GM19023 (cell line): ENCODE results near the gene OR2H1.
"Not testable (repeated sequence)": the region's sequence is repeated elsewhere in the genome, so short reads cannot be mapped to it uniquely, and the experiment has no call there.

Experiments used
- ATAC-seq: cut with Tn5 transposase; IDR thresholded peaks from one replicate; pipeline ENCODE4 v1.9.1; 2021; ENCODE audit warnings: mild to moderate bottlenecking, moderate library complexity; ENCODE audit not compliant: unreplicated experiment

The OR2H1 gene

DNA sequence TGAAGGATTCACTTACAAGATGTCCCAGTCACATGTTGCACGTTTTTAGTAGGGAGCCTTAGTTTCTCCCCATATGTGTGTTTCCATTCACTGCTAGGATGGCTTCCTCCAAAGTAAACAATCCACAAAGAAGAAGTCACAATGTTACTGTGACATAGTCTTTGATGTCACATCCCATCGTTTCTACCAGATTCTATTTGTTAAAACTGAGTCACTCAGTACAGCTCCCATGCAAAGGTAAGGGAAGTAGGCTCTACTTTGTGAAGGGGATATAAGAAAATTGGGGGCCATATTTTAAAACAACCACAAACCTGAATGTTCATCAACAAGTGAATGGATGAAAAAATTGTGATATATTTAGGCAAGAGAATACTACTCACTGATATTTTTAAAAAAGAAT, at the start of gene OR2H1, which contains the start of gene OR11A1:
Gene OR2H1 (plus strand): TSS at position 185 of the 400 bp plus-strand sequence. CDS start 4,615 bp downstream, outside the sequence.
Gene OR11A1 (minus strand): TSS at position 101 of the 400 bp plus-strand sequence. CDS start 29,430 bp downstream, outside the sequence.
- ATAC-seq: no peak

DNA sequence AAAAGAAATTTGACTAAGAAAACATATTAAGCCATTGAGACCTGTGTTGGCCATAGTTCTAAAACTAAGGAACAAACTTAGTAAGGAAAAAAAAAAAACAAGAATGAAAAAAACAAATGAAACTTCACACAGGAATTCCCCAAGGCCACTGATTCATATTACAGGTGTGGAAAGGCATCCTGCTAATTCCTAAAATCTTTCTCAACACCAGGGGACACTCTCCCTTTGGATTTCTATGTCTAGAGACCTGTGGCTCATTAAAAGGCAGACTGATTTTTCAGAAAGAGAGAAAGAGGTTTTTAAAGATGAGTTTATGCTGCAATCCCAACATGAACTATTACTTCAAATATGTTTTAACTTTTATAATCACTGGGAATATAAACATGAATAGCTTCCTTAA, 42.4 kb upstream of the OR2H1 start, which contains the start of gene OR12D1:
Gene OR12D1 (plus strand): TSS at position 341 of the 400 bp plus-strand sequence.
- no peak for ATAC-seq

DNA sequence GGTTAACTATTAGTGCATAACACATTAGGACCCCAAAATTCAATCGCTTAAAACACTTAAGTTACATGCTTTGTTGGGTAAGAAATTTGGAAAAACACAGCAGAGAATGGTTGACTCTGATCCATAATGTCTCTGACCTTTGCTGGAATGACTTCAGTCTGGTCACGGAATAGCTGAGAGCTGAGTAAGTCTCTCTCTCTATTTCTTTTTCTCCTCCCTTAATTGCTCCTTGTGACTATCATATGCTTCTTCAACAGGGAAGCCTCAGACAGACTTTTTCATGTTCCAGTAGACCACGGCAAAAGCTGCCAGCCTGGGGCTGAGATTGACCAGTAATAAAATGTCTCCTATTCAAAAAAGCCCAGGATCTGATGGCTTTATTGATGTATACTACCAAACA, 37.4 kb upstream of the OR2H1 start:
- ATAC-seq: no peak

DNA sequence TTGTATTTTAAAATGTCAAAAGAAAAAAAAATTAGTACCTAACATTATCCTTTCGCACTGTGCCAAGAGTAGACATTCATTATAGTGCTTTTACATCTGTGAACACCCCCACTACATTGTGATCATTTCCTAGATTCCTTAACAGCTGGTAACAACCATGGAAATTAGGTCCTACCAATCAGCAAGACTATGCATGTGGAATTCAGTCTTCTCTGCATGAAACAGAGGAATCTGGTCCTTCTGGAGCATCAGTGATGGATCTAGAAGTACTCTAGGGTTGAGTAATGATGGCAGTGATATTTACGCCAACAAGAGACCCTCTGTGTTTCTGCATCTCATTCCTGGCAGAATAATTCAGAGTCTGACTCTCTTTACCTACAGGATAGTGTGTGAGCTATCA, 32.8 kb upstream of the OR2H1 start:
- no peak for ATAC-seq

DNA sequence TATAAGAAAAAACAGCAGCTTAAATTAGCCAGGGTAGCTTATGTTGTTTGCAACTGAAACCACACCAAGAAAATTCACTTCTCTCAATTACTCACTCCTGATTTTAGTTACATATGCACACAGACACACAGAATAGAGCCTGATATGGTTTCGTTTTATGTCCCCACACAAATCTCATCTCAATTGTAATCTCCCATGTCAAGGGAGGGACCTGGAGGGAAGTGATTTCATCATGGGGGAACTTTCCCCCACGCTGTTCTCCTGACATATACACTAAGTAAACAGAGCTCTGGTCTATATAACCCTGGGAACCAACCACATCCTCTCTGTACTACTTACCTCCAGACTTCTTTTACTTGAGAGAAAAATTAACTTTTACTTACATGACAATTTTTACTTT, 32.4 kb upstream of the OR2H1 start:
- ATAC-seq: no peak

DNA sequence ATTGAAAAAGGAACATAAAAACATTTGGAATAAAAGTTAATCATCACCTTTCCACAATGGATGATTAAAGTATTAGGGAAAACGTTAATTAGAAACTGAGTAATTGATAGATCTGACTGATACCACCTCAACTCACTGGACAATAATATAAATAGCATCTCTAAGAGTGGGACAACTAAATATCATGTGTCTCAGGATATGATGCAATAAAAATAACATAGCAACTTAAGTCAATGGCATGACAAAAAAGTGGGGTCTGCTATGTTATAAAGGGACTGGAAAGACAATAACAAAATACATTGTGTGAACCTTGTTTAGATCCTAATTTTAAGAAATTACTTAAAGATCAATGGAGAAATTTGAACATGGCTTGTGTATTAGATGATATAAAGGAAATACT, 31.9 kb upstream of the OR2H1 start:
- no peak for ATAC-seq

DNA sequence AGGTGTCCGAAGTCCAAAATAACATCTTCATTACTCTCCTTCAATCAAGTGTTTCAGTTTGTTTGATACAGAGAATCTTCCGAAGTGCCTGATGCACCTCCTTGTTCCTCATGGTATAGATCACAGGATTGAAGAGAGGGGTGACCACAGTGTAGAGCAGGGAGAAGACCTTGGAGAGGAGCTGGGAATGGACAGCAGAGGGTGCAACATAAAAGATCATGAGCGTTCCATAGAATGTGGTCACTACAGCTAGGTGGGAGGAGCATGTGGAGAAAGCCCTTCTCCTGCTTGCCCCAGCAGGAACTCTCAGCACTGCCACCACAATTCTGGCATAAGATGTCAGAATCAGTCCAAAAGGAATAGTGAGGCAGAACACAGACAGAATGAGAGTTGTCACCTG, 30.3 kb upstream of the OR2H1 start:
- no peak for ATAC-seq

DNA sequence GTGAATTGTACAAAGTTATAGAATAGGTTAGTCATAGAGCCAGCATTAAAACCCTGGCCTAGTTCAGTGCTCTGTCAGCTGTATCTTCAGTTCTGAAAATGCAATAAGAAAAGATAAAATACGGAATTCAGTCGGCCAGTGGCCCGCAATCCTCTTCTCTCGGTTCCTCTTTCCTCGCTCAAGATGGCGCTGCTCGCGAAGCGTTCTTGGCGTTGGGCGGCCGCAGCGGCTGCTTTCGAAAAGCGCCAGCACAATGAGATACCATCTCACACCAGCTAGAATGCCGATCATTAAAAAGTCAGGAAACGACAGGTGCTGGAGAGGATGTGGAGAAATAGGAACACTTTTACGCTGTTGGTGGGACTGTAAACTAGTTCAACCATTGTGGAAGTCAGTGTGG, 20.2 kb upstream of the OR2H1 start:
- ATAC-seq: not testable (repeated sequence)

DNA sequence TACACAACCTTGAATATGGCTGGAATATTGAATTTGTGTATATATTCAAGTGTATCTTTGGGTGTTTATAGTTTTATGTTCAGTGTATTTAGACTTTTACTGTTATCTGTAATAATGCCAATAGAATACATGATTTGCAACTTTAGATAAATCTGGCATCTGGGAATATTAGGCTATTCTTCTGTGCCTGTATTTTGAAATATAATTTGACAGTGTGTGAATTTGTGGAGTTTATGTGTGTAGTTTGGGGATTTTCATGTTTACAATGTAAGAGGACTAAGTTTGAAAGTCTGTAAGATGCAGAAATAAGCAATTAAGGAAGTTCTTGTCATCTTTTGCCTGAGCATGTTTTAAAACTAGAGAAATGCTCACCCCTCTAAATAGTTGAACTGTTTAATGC, 17.9 kb upstream of the OR2H1 start, which contains the start of gene OR10C1:
Gene OR10C1 (plus strand): TSS at position 301 of the 400 bp plus-strand sequence. CDS start 710 bp downstream, outside the sequence.
- no peak for ATAC-seq

DNA sequence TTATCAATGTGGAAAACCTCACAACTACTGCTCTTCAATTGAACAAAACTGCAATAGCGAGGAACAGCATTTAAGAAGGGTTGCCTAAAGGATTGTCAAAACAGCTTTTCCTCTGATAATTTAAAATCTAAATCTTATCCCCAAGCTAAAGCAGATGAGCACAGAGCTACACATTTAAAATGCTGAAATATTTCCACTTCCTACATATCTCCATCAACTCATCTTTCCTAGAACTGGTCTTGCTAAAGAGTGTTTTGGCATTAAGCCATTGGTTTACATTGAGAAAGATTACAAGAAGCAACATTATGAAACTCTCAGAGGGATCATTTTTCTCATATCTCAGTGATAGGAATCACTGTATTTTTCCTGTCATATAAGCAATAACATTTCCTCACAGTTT, 14.2 kb upstream of the OR2H1 start:
- ATAC-seq: no peak

DNA sequence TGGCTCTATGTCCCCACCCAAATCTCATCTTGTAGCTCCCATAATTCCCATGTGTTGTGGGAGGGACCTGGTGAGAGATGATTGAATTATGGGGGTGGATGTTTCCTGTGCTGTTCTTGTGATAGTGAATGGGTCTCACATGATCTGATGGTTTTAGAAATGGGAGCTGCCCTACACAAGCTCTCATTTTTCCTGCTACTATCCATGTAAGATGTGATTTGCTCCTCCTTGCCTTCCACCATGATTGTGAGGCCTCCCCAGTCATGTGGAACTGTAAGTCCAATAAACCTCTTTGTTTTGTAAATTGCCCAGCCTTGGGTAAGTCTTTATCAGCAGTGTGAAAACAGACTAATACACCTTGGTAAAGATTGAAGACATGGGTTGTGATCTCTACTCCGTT, 12.9 kb upstream of the OR2H1 start:
- ATAC-seq: not testable (repeated sequence)

DNA sequence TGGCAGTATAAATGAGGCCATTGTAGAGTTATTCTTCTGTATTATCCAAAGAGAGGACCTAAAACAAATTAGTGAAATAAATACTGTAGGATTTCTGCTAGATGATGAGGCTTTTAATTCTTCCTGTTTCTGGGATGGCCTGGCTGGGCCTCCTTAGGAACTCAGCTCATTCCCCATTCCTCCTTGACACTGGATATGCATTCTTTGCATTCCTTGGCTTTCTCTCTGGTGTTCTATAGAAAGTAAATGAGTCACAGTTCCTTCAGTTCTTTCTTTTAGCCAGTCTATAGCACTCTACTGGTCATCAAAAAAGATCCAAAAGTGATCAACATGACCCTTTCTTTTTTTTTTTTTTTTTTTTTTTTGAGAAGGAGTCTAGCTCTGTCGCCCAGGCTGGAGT, 9.3 kb upstream of the OR2H1 start:
- no peak for ATAC-seq

DNA sequence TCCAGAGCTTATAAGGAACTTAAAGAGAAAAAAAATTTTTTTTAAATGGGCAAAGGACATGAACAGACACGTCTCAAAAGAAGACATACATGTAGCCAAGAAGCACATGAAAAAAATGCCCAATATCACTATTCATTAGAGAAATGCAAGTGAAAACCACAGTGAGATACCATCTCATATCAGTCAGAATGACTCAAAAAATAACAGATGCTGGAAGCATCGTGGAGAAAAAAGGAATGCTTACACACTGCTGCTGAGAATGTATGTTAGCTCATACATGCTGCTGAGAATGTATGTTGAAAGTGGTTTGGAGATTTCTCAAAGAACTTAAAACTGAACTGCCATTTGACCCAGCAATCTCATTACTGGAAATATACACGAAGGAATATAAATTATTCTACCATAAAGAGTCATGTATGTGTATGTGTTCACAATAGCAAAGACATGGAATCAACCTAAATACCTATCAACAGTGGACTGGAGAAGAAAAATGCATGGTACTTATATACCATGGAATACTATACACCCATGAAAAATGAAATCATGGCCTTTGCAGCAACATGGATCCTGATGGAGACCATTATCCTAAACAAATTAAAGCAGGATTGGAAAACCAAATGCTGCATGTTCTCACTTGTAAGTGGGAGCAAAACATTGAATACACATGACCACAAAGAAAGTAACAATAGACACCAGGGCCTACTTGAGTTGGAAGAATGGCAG, 5.3 kb upstream of the OR2H1 start:
- ATAC-seq: no peak

DNA sequence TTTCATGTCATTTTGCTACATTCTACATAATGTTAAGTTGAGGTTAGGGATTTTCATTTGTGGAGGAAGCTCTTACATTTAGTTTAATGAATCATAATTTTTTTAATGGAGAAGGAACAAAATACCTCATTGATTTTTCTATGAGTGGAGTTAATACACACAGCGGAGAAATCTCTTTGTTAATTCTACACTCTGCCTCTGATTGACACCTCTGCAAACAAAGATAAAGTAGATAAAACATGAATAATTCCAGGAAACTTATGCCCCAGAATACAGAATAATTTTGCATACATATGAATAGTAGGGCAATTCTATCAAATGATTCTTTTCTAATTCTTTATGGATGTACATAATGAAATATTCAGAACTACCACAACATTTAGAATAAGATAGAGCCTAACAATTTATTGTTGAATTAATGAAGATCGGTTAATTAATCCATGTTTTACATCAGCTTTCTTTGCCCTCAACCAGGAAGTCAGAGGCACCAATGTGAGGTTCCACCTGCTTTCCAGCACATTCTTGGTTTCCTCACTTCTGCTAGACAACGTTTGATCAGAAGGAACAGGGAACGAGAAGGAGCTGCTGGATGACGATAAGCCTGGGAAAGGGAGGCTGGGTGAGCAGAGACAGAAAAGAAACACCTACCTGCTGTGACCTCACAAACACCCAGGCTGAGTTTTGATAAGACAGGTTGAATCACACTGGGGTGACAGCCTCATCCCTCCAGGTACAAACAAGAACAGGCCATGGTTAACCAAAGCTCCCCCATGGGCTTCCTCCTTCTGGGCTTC, 4.3 kb downstream of the OR2H1 start:
- no peak for ATAC-seq

DNA sequence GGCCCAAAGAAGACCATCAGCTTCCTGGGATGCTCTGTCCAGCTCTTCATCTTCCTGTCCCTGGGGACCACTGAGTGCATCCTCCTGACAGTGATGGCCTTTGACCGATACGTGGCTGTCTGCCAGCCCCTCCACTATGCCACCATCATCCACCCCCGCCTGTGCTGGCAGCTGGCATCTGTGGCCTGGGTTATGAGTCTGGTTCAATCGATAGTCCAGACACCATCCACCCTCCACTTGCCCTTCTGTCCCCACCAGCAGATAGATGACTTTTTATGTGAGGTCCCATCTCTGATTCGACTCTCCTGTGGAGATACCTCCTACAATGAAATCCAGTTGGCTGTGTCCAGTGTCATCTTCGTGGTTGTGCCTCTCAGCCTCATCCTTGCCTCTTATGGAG, 5.1 kb downstream of the OR2H1 start:
- ATAC-seq: no peak

DNA sequence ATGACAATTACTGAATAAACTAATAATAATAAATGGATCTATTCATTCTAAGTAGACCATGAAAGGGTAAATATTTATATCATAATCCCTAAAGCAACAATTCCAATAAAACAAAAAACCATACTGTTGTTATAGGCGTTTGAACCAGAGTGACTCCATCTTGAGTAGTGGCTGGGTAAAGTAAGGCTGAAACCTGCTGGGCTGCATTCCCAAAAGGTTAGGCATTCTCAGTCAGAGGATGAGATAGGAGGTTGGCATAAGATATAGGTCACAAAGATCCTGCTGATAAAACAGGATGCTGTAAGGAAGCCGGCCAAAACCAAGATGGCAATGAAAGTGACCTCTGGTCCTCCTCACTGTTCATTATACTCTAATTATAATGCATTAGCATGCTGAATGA, 8.3 kb downstream of the OR2H1 start:
- no peak for ATAC-seq

DNA sequence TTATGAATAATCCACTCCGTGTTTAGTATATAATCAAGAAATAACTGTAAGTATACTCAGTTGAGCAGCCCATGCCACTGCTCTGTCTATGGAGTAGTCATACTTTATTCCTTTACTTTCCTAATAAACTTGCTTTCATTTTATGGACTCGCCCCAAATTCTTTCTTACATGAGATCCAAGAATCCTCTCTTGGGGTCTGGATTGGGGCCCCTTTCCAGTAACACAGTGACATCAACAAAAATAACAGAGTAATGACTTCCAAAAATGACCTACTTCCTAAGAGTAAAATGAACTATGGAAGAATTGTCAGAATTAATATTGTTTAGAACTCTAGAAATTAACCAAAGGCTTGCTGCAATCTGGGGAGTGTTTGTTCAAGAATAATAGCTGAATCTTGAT, 8.8 kb downstream of the OR2H1 start:
- no peak for ATAC-seq

DNA sequence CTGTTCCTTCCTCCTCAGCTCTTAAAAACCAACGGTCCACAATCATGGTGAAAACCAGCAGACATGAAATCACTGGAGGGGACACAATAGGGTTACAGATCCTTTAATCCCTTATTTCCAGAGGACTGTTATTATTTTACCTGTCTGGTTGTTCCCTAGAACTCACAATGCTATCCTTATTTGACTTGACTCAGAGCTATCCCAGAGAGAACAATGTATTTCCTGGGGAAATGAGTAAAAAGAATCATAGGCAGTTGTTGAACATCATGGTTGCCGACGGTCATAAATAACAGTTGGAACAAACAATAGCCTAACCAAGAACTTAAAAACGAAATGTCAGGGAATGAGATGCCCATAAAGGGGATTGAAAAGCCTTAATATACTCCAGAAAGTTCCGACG, 9.3 kb downstream of the OR2H1 start:
- no peak for ATAC-seq

DNA sequence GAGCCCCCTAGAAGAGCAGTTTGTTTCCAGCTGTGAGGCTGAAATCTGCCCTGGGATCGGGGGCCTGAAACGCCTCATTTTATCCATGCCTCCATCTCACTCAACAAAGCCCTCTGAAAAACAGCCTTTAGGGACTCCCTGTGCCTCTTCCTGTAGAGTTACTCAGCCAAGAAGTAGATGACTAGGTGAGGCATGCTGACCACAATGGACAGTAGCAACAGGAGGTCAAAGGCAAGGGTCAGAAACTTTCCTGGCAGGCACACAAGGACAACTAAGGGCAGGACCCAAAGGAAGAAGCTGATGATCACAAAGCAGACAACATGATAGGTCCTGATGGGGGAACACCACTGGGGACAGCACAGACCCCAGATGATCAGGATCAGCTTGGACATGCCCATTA, 18.0 kb downstream of the OR2H1 start:
- ATAC-seq: no peak

DNA sequence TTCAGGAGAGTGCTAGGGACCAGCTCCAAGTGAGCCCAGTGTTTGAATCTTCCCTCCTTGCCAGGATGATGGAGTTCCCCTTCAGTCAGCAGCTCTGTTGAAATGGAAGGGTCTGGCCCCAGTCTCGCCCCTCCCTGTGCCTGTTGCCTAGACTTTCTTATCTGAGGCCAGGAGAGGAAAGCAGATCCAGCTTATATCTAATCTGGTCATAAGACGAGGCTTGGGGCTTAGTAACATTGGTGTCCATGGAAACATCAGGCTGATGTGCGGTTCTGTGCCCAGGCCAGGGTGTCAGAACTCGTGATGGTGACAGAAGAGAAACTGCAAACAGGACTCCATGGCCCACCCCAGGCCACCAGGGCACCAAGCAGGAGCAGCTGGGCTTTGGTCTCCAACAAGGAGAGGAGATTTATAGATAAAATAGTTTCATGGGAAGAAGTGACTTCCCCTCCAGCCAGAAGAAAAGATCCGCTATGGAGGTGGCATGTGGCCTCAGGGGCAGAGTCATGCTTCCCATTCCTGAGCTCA, 21.0 kb downstream of the OR2H1 start:
- ATAC-seq: no peak

DNA sequence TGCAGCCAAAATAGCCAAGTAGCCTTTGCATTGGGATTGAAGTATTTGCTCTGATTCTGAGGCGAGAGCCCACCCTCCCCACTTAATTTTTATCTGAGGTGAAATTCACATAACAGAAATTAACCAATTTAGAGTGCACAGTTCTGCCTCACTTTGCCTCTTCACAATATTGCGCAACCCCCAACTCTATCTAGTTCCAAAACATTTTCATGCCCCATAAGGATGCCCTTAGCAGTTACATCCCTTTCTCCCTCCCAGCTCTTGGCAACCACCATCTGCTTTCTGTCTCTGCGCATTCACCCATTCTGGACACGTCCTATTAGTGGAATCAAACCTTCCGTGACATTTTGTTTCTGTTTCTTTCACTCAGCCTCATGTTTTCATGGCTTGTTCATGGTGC, 21.8 kb downstream of the OR2H1 start:
- ATAC-seq: no peak

DNA sequence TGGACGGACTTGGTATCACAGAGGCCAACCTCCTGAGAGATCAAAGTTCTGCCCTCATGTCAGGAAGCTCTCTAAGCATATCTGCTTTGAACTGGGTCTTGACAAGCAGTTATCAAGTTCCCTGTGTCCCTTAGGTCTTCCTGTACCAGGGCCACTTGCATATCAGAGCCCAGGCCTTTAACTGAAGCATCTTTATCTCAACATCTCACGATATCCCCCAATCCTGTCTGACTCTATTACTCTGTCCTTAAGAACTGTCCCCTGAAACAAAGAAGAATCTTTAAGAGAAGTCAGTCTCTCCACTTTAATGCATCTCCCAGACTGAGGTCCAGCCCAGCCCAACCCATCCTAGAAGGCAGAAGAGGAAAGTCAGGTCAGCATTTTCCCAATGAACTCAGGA, 22.6 kb downstream of the OR2H1 start:
- no peak for ATAC-seq
